ENCODE results near the gene NGEF.

- no peak for TF ChIP-seq CTCF (IDR thresholded peaks at IDR 0.05)
- no peak for TF ChIP-seq POLR2A (IDR thresholded peaks at IDR 0.05)
These were observed 42.3 kb upstream of the NGEF start for GRCh38 chr2:233055362-233055761.

Data from uterus (tissue), 2 donors.